HG02938 (cell line): ENCODE measurements around the gene C10orf88.
"Not testable (repeated sequence)": the region's sequence is repeated elsewhere in the genome, so short reads cannot be mapped to it uniquely, and the experiment has no call there.

Experiments
- ATAC-seq: cut with Tn5 transposase; IDR thresholded peaks from one replicate; pipeline ENCODE4 v1.9.1; 2021; ENCODE audit warnings: mild to moderate bottlenecking, moderate library complexity; ENCODE audit not compliant: unreplicated experiment

Gene C10orf88

GRCh38 chr10:122962405-122962804, 8.4 kb upstream of the C10orf88 start:
- ATAC-seq, result no peak

- ATAC-seq, result no peak
These were observed 3.4 kb upstream of the C10orf88 start for GRCh38 chr10:122957474-122957873.

- no peak for ATAC-seq
These were observed 1.9 kb upstream of the C10orf88 start for GRCh38 chr10:122955892-122956291.

GRCh38 chr10:122954731-122955050, 664 bp upstream of the C10orf88 start:
- no peak for ATAC-seq

- no peak for ATAC-seq
These were observed 4.7 kb downstream of the C10orf88 start for GRCh38 chr10:122949296-122949695.

GRCh38 chr10:122939856-122940543, 14.0 kb downstream of the C10orf88 start:
- ATAC-seq, result no peak

GRCh38 chr10:122939133-122939855, 14.7 kb downstream of the C10orf88 start:
- no peak for ATAC-seq

- no peak for ATAC-seq
These were observed 22.7 kb downstream of the C10orf88 start for GRCh38 chr10:122931088-122931906.

GRCh38 chr10:122930140-122930539, 23.9 kb downstream of the C10orf88 start:
- ATAC-seq, result no peak

- ATAC-seq, result no peak
These were observed 38.3 kb downstream of the C10orf88 start for GRCh38 chr10:122915700-122916099.

- ATAC-seq, result no peak
These were observed 42.0 kb downstream of the C10orf88 start for GRCh38 chr10:122911889-122912484.

- no peak for ATAC-seq
These were observed 43.7 kb downstream of the C10orf88 start, which contains the start of gene FAM24A for GRCh38 chr10:122910310-122910709. Gene FAM24A (plus strand): TSS chr10:122910610. CDS start chr10:122911635, 1,025 bp downstream.

GRCh38 chr10:122903861-122904260, 50.2 kb downstream of the C10orf88 start:
- not testable (repeated sequence) for ATAC-seq

GRCh38 chr10:122894261-122894944, 59.6 kb downstream of the C10orf88 start:
- no peak for ATAC-seq

- no peak for ATAC-seq
These were observed 69.9 kb downstream of the C10orf88 start for GRCh38 chr10:122884166-122884565.

GRCh38 chr10:122882766-122883165, 71.3 kb downstream of the C10orf88 start:
- no peak for ATAC-seq
